Breast epithelium (tissue), 3 donors: ENCODE results near the gene RBBP8NL.

Source experiments
- POLR2A ChIP-seq: fragments of 450-650 bp; IDR thresholded peaks from one replicate; pipeline ENCODE4 v1.6.1; 2016; ENCODE audit warnings: antibody characterized with exemption, mild to moderate bottlenecking, moderate library complexity
- TF ChIP-seq, protein P1 (sequence below), 3 donors: fragments of 450-650 bp; IDR thresholded peaks; one replicate each; pipeline ENCODE4 v1.5.1; 2016 to 2017; ENCODE audit warnings: antibody characterized with exemption in 3 of 3, mild to moderate bottlenecking in 3 of 3, moderate library complexity in 3 of 3

DNA sequence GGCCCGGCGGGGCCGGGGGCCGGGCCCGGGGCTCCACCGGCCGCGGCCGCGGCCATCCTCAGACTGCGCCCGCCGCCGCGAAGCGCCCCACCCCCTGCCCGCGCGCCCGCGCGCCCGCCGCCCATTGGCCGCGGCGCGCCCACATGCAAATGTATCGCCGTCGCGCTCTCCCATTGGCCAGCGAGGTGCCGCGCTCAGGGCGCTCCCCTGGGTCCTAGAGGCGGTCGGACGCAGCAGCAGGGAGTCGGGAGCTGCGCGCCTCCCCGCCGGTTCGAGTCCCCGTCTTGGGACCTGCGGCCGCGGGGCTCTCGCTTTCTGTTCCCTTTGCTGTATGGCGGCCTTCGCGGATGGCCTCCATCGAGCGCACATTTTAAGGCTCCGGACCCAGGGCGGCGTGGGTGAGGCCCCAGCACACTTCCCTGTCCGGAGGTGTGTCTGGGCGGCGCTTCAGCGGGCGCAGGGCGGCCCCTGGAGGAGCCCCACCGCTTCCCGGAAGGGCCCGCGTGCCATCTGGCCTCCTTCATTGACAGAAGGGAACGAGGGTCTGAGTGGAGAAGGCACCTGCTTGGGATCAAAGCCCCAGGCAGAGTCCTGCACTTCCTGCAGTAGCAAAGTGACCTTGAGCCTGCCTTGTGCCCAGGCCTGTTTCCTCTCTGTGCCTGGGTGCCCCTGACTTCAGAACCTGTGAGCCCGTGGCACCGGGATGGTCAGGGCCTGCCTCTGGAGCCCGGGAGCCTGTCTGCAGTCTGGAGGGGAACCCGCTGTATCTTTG lies 19.9 kb downstream of the RBBP8NL start, which contains the start of gene CABLES2:
- TF ChIP-seq, protein P1, sequence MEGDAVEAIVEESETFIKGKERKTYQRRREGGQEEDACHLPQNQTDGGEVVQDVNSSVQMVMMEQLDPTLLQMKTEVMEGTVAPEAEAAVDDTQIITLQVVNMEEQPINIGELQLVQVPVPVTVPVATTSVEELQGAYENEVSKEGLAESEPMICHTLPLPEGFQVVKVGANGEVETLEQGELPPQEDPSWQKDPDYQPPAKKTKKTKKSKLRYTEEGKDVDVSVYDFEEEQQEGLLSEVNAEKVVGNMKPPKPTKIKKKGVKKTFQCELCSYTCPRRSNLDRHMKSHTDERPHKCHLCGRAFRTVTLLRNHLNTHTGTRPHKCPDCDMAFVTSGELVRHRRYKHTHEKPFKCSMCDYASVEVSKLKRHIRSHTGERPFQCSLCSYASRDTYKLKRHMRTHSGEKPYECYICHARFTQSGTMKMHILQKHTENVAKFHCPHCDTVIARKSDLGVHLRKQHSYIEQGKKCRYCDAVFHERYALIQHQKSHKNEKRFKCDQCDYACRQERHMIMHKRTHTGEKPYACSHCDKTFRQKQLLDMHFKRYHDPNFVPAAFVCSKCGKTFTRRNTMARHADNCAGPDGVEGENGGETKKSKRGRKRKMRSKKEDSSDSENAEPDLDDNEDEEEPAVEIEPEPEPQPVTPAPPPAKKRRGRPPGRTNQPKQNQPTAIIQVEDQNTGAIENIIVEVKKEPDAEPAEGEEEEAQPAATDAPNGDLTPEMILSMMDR (IDR thresholded peaks at IDR 0.05) = peak; percentile 25 to 50 (median 39)
- no peak for TF ChIP-seq POLR2A
